ENCODE data around the gene CEP72.

CEP72 gene

GRCh38 chr5:594226-594860 lies 17.8 kb upstream of the CEP72 start:
- Histone ChIP-seq H3K4me3 (ENCODE audit: low read length in 2 of 2) (no peak overlapping the region), H2BK120ac (ENCODE audit: low read depth, low read length) (no peak overlapping the region), H3K79me1 (ENCODE audit: low read depth, low read length) (no peaks in the 10 kb centered on the region), H3K9me3 (replicated peaks in 1 of 2; ENCODE audit: control insufficient read depth in 2 of 2, insufficient read depth in 1 of 2, low read depth in 1 of 2, low read length in 2 of 2) (no peaks in the 10 kb centered on the region), H3K27ac (replicated peaks; ENCODE audit: low read length) (no peak overlapping the region), H3K9ac (ENCODE audit: low read depth, low read length, poor library complexity) (no peak overlapping the region), H3K18ac (ENCODE audit: low read length) (no peak overlapping the region), H4K91ac (ENCODE audit: low read depth, low read length, poor library complexity) (no peak overlapping the region), H2AK5ac (ENCODE audit: low read depth, low read length) (no peak overlapping the region), H3K14ac (ENCODE audit: low read length) (no peak overlapping the region), H2BK12ac (ENCODE audit: low read length) (no peak overlapping the region), H3K4me2 (ENCODE audit: insufficient read depth, low read length, poor library complexity, severe bottlenecking) (no peak overlapping the region), H3K4ac (ENCODE audit: low read length) (no peak overlapping the region), H3K36me3 (replicated peaks in 1 of 2; ENCODE audit: control insufficient read depth in 2 of 2, insufficient read depth in 2 of 2, low read length in 2 of 2) (no peaks in the 10 kb centered on the region), H2BK15ac (ENCODE audit: low read length) (no peak overlapping the region), H2BK5ac (ENCODE audit: low read length) (no peak overlapping the region), H2AFZ (ENCODE audit: low read length) (no peak overlapping the region), H3K23ac (ENCODE audit: low read depth, low read length, poor library complexity) (no peak overlapping the region), H4K8ac (ENCODE audit: low read depth, low read length) (no peak overlapping the region), H3K27me3 (ENCODE audit: control insufficient read depth in 3 of 3, insufficient read depth in 3 of 3, low read depth in 1 of 3, low read length in 3 of 3) (peaks cover 0 to 40% (median 0%) of the 10 kb centered on the region in 3 experiments), H3K4me1 (ENCODE audit: control insufficient read depth in 2 of 2, insufficient read depth in 1 of 2, low read depth in 1 of 2, low read length in 2 of 2) (peaks cover 0 to 2% of the 10 kb centered on the region in 2 donors)
- WGBS, 2 donors (ENCODE audit: extremely low coverage in 2 of 2, insufficient read length in 2 of 2, insufficient replicate concordance in 1 of 2), result no CpG with 5 or more reads among the region's 2 CpGs
- DNase-seq (ENCODE audit: low spot score), result no peak

- Histone ChIP-seq H3K4me2 (ENCODE audit: insufficient read depth, low read length, poor library complexity, severe bottlenecking) (no peak overlapping the region), H2AFZ (ENCODE audit: low read length) (no peak overlapping the region), H3K4me3 (ENCODE audit: low read length in 2 of 2) (no peak overlapping the region), H3K36me3 (replicated peaks in 1 of 2; ENCODE audit: control insufficient read depth in 2 of 2, insufficient read depth in 2 of 2, low read length in 2 of 2) (no peaks in the 10 kb centered on the region), H3K4ac (ENCODE audit: low read length) (no peak overlapping the region), H3K79me1 (ENCODE audit: low read depth, low read length) (no peaks in the 10 kb centered on the region), H2BK120ac (ENCODE audit: low read depth, low read length) (no peak overlapping the region), H3K27ac (replicated peaks; ENCODE audit: low read length) (no peak overlapping the region), H2BK12ac (ENCODE audit: low read length) (no peak overlapping the region), H3K4me1 (ENCODE audit: control insufficient read depth in 2 of 2, insufficient read depth in 1 of 2, low read depth in 1 of 2, low read length in 2 of 2) (peaks cover 0 to 2% of the 10 kb centered on the region in 2 donors), H4K91ac (ENCODE audit: low read depth, low read length, poor library complexity) (no peak overlapping the region), H2BK5ac (ENCODE audit: low read length) (no peak overlapping the region), H3K9me3 (replicated peaks in 1 of 2; ENCODE audit: control insufficient read depth in 2 of 2, insufficient read depth in 1 of 2, low read depth in 1 of 2, low read length in 2 of 2) (no peaks in the 10 kb centered on the region), H3K18ac (ENCODE audit: low read length) (no peak overlapping the region), H3K23ac (ENCODE audit: low read depth, low read length, poor library complexity) (no peak overlapping the region), H3K9ac (ENCODE audit: low read depth, low read length, poor library complexity) (no peak overlapping the region), H2AK5ac (ENCODE audit: low read depth, low read length) (no peak overlapping the region), H3K14ac (ENCODE audit: low read length) (no peak overlapping the region), H3K27me3 (ENCODE audit: control insufficient read depth in 3 of 3, insufficient read depth in 3 of 3, low read depth in 1 of 3, low read length in 3 of 3) (peaks cover 0 to 42% (median 0%) of the 10 kb centered on the region in 3 experiments), H4K8ac (ENCODE audit: low read depth, low read length) (no peak overlapping the region), H2BK15ac (ENCODE audit: low read length) (no peak overlapping the region)
- no peak for DNase-seq (ENCODE audit: low spot score)
- WGBS, 2 donors (ENCODE audit: extremely low coverage in 2 of 2, insufficient read length in 2 of 2, insufficient replicate concordance in 1 of 2), result no CpG with 5 or more reads among the region's 3 CpGs
Observed at GRCh38 chr5:595285-595875, 16.8 kb upstream of the CEP72 start.

GRCh38 chr5:597871-598563 lies 14.1 kb upstream of the CEP72 start:
- Histone ChIP-seq H2BK12ac (ENCODE audit: low read length) (no peak overlapping the region), H3K14ac (ENCODE audit: low read length) (no peak overlapping the region), H3K4ac (ENCODE audit: low read length) (no peak overlapping the region), H4K8ac (ENCODE audit: low read depth, low read length) (no peak overlapping the region), H3K4me1 (ENCODE audit: control insufficient read depth in 2 of 2, insufficient read depth in 1 of 2, low read depth in 1 of 2, low read length in 2 of 2) (no peaks in the 10 kb centered on the region), H4K91ac (ENCODE audit: low read depth, low read length, poor library complexity) (no peak overlapping the region), H3K4me3 (ENCODE audit: low read length in 2 of 2) (no peak overlapping the region), H3K9ac (ENCODE audit: low read depth, low read length, poor library complexity) (no peak overlapping the region), H3K23ac (ENCODE audit: low read depth, low read length, poor library complexity) (no peak overlapping the region), H2BK120ac (ENCODE audit: low read depth, low read length) (no peak overlapping the region), H3K9me3 (replicated peaks in 1 of 2; ENCODE audit: control insufficient read depth in 2 of 2, insufficient read depth in 1 of 2, low read depth in 1 of 2, low read length in 2 of 2) (no peaks in the 10 kb centered on the region), H3K27ac (replicated peaks; ENCODE audit: low read length) (no peak overlapping the region), H2BK15ac (ENCODE audit: low read length) (no peak overlapping the region), H2BK5ac (ENCODE audit: low read length) (no peak overlapping the region), H3K36me3 (replicated peaks in 1 of 2; ENCODE audit: control insufficient read depth in 2 of 2, insufficient read depth in 2 of 2, low read length in 2 of 2) (no peaks in the 10 kb centered on the region), H3K18ac (ENCODE audit: low read length) (no peak overlapping the region), H2AFZ (ENCODE audit: low read length) (no peak overlapping the region), H2AK5ac (ENCODE audit: low read depth, low read length) (no peak overlapping the region), H3K27me3 (ENCODE audit: control insufficient read depth in 3 of 3, insufficient read depth in 3 of 3, low read depth in 1 of 3, low read length in 3 of 3) (peaks cover 0 to 47% (median 0%) of the 10 kb centered on the region in 3 experiments), H3K4me2 (ENCODE audit: insufficient read depth, low read length, poor library complexity, severe bottlenecking) (no peak overlapping the region), H3K79me1 (ENCODE audit: low read depth, low read length) (no peaks in the 10 kb centered on the region)
- WGBS, 2 donors (ENCODE audit: extremely low coverage in 2 of 2, insufficient read length in 2 of 2, insufficient replicate concordance in 1 of 2), result no CpG with 5 or more reads among the region's 10 CpGs
- no peak for DNase-seq (ENCODE audit: low spot score)

- no peak for DNase-seq (ENCODE audit: low spot score)
- H3K27me3 ChIP-seq (ENCODE audit: control insufficient read depth in 3 of 3, insufficient read depth in 3 of 3, low read depth in 1 of 3, low read length in 3 of 3), result peaks cover 0 to 47% (median 0%) of the 10 kb centered on the region in 3 experiments
- no peak overlapping the region for H3K14ac ChIP-seq (ENCODE audit: low read length)
- no peaks in the 10 kb centered on the region for H3K36me3 ChIP-seq (replicated peaks in 1 of 2; ENCODE audit: control insufficient read depth in 2 of 2, insufficient read depth in 2 of 2, low read length in 2 of 2)
- no peak overlapping the region for H3K4me3 ChIP-seq (ENCODE audit: low read length in 2 of 2)
- H4K91ac ChIP-seq (ENCODE audit: low read depth, low read length, poor library complexity), result no peak overlapping the region
- H2AK5ac ChIP-seq (ENCODE audit: low read depth, low read length), result no peak overlapping the region
- H2BK12ac ChIP-seq (ENCODE audit: low read length), result no peak overlapping the region
- H3K23ac ChIP-seq (ENCODE audit: low read depth, low read length, poor library complexity), result no peak overlapping the region
- no peaks in the 10 kb centered on the region for H3K9me3 ChIP-seq (replicated peaks in 1 of 2; ENCODE audit: control insufficient read depth in 2 of 2, insufficient read depth in 1 of 2, low read depth in 1 of 2, low read length in 2 of 2)
- H4K8ac ChIP-seq (ENCODE audit: low read depth, low read length), result no peak overlapping the region
- H2AFZ ChIP-seq (ENCODE audit: low read length), result no peak overlapping the region
- WGBS, 2 donors (ENCODE audit: extremely low coverage in 2 of 2, insufficient read length in 2 of 2, insufficient replicate concordance in 1 of 2), result no CpG with 5 or more reads among the region's 14 CpGs
- H2BK120ac ChIP-seq (ENCODE audit: low read depth, low read length), result no peak overlapping the region
- no peaks in the 10 kb centered on the region for H3K4me1 ChIP-seq (ENCODE audit: control insufficient read depth in 2 of 2, insufficient read depth in 1 of 2, low read depth in 1 of 2, low read length in 2 of 2)
- H3K9ac ChIP-seq (ENCODE audit: low read depth, low read length, poor library complexity), result no peak overlapping the region
- H3K27ac ChIP-seq (replicated peaks; ENCODE audit: low read length), result no peak overlapping the region
- H3K79me1 ChIP-seq (ENCODE audit: low read depth, low read length), result no peaks in the 10 kb centered on the region
- no peak overlapping the region for H2BK5ac ChIP-seq (ENCODE audit: low read length)
- H3K4ac ChIP-seq (ENCODE audit: low read length), result no peak overlapping the region
- H3K4me2 ChIP-seq (ENCODE audit: insufficient read depth, low read length, poor library complexity, severe bottlenecking), result no peak overlapping the region
- no peak overlapping the region for H2BK15ac ChIP-seq (ENCODE audit: low read length)
- no peak overlapping the region for H3K18ac ChIP-seq (ENCODE audit: low read length)
Observed at GRCh38 chr5:598564-598890, 13.6 kb upstream of the CEP72 start.
